Activated naive CD4-positive, alpha-beta T cell treated with anti-CD3 and anti-CD28 coated beads, Interleukin-2, amount 50 U/mL, for 16 hours (primary cell): Measurements from ENCODE around the gene CCDC149.

ENCODE experiments used
- DNase-seq: peaks from one replicate; pipeline ENCODE4 v3.0.0-alpha.2; 2020

Gene CCDC149

DNA sequence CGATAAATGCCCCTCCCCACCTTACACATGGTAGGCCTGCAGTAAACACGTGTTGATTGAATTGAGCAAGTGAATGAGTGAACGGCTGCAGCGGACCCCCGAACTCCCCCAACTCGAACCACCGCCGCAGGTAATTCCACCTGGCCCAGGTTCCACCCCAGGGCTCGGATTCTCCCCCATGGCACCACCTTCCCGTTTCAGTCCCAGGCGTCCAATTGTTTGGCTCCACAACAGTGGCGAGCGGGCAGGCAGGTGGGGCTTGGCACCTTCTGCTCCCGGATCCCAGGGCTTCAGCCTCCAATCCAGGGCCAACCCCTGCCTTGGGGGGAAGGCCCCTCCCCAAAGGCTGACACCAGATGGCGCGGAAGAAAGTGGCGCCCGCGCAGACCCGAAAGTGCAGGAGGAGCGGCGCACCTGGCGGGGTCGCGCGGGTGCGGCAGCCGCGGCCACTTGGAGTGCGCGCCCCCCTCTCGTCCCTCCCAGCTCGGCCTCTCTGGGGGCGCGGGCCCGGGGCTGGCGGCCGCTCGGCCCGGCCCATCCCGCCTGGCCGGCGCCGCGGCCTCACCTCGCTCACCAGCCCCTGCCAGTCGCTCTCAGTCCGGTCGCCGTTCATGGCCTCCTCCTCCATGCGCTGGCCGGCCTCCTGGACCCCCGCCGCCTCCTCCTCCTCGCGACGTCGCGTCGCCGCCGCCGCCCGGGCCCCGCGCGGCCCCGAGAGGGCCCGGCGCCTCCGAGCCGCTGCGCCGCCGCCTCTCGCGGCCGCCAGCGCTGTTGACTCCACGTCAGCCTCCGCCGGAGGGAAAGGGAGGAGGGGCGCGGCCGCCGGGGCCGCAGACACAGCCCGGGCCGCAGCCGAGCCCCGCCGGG is at the start of gene CCDC149:
Gene CCDC149 (minus strand): TSS at position 791 of the 867 bp plus-strand sequence. CDS start 178 bp downstream, at position 613.
- no peak for DNase-seq

DNA sequence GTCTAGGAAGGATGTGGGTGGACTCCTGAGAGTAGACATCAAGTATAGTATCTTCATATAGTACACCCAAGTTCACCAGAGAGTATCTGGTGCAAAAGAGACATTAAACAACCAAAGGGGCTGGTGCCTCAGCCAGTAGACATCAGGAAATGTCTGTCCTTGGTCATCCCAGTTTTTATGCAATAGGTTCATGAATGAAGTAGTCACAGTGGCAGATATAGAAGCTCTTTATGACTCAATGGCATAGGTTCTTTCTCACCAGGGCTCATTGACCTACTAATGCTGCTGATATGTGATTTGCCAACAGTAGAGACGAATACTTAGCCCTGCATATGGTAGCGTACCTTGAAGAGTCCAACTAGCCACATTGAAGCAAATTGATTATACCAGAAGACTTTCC is 45.0 kb upstream of the CCDC149 start:
- DNase-seq: no peak

DNA sequence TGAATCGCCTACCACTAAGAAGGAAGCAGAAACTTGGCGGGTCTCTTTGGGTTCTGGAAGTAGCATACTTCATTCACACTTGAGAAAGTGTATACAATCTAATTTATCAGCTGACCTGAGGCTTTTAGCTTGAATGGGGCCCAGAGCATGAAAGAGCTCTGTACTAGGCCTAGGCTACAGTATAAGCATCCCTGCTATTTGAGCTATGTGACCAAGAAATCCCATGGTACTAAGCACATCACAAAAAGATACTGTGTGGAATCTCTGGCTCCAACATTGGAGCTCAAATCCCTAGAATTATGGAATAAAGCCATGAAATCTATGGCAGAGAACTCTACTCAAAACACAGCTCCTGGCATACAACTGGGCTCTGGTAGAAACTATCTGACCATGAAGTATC is 43.9 kb upstream of the CCDC149 start:
- no peak for DNase-seq

DNA sequence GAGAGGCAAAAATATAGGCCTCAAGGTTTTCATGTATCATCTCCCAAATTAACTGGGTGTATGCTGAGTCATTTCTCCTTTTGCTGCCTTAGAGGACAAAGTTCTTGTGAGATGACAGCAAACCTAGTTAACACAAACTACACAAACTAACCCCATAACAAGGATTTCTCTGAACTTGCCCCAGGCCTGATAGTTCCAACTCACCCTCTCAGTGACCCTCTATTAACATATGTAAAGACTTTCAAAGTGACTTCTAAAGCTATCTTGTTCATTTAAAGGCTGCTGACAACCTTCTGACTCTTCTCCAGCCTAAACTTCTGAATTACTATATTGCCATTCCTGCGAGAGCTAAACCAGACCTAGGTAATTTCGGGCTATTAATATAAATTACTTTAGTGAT is 43.2 kb upstream of the CCDC149 start:
- no peak for DNase-seq

GRCh38 chr4:24952667-24953066 is 39.8 kb upstream of the CCDC149 start:
- DNase-seq: no peak

- no peak for DNase-seq
Measured at GRCh38 chr4:24949970-24950369, 37.1 kb upstream of the CCDC149 start.

DNA sequence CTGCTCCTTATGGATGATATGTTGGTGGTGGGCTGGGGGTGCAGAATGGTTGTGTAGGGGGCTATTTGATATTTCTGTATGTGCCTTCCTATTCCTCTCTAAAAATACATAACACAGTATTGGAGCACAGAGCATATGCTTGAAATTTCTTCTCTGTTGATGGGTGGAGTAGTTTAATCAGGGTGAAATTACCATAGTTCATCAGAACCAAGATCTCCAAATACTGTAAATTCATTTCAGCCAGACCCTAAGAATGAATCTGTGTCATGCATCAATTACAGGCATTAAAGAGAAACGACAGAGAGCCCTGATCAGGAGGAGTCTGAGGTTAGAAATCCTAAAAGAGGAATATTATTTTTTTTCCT is 25.1 kb upstream of the CCDC149 start:
- DNase-seq: no peak

DNA sequence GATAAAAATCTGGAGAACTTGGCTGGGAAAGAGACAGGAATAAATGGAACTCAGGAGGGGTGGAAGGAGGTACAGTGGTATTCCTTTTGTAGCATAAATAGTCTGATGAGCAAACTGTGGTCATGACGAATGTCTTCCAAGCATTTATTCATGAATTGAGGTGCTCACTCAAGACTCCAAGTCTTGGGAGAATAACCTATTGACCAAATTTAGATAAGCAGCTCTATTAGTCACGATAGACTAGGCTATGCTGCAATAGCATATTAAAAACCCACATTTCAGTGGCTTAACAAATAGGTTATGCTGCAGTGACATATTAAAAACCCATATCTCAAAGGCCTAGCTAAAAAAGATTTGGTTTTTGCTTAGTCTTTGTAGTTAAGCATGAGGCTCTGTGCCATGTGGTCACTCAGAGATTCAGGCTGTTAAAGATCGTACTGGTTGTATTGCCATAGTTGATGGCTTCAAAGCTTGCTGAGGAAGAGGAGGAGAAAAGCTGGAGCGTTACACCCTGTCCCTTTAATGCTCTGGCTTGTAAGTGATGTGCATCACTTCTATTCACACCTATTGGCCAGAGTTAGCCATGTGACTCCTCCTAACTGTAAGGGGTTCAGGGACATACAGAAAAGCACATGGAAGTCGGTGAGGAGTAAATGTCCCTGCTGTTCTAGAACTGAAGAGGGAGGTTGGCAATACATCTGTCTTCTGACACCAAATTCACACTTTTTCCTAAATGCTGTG is 24.5 kb upstream of the CCDC149 start:
- DNase-seq: no peak

DNA sequence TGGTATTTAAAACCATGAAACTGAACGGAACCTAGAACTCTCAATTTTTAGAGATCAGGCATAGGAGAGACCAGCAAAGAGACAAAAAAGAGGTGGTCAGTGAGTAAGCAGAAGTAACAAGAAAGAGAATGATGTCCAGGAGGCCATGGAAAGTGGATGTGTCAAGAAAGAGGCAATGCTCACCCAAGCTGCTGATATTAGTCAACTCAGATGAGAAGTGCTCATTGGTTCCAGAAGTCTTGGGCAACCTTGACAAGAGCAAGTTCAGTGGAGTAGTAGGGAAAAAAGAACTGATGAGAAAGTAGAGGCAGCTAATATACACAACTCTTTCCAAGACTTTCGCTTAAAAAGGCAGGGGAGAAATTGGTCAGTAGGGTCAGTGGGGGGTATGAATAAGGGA is 23.0 kb upstream of the CCDC149 start:
- DNase-seq: no peak

- no peak for DNase-seq
Measured at GRCh38 chr4:24934311-24934710, 21.5 kb upstream of the CCDC149 start.

DNA sequence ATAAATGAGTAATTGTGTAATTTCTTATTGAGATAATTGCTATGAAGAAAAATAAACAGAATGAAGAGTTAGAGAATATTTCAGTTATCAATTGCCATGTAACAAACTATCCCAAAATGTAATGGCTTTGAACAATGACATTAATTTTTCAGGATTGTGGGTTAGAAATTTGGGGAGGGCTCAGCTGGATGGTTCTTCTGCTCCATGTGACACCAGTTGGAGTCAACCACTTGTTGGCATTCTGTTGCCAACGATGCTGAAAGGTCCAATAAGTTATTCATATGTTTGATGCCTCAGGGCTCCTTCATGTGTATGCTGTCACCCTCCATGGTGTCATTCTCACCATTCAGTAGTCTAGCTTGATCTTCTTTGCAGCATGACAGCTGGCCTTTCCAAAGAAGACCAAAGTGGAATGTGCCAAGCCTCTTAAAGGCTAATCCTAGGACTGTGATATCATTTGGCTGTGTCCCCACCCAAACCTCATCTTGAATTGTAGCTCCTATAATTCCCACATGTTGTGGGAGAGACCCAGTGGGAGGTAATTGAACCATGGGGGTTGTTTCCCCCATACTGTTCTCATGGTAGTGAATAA is 20.9 kb upstream of the CCDC149 start:
- no peak for DNase-seq

- DNase-seq: no peak
Measured at GRCh38 chr4:24932515-24933225, 19.8 kb upstream of the CCDC149 start.

- no peak for DNase-seq
Measured at GRCh38 chr4:24930151-24930550, 17.3 kb upstream of the CCDC149 start.

DNA sequence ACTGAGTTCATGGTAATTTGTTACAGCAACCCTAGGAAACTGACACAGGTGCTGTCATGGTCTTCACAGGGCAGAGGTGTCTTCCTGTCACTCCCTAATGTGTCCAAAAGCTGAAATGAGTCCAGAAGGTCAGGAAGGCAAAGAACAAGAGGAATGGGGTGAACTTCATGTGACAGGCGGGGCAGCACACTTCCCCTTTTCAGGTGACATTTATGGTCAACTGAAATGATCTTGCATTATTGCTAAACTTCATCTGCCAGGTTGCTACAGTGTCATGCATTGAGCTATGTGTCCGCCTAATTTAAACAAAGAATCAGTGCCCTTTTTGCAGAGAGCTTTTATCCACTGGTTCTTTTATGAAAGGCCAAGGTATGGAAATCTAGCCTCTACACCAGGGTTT is 15.9 kb upstream of the CCDC149 start:
- DNase-seq: no peak

- no peak for DNase-seq
Measured at GRCh38 chr4:24927049-24927448, 14.2 kb upstream of the CCDC149 start.

GRCh38 chr4:24924309-24924781 is 11.5 kb upstream of the CCDC149 start:
- no peak for DNase-seq

- DNase-seq: no peak
Measured at GRCh38 chr4:24923550-24923949, 10.7 kb upstream of the CCDC149 start.

GRCh38 chr4:24923002-24923401 is 10.2 kb upstream of the CCDC149 start:
- DNase-seq: no peak

- DNase-seq: no peak
Measured at GRCh38 chr4:24922416-24922815, 9.6 kb upstream of the CCDC149 start.

DNA sequence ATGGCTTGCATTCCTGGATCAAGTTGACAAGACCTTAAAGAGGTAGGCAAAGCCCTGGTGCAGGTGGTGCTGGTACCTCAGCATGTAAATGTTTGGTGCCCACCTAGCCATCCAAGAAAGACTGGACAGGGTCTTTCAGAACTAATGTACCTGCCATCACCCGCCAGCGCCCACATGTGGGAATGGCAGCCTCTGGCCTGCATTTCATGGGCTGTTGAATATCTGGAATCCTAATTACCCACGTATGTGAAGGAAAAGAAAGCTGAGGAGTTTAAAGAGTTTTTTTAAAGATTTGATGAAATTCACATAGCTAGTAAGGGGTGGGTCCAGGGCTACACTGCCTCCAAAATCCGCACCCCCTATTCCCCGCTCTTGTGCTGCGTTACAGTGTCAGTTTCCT is 8.6 kb upstream of the CCDC149 start:
- DNase-seq: no peak

GRCh38 chr4:24920008-24920407 is 7.2 kb upstream of the CCDC149 start:
- DNase-seq: no peak

DNA sequence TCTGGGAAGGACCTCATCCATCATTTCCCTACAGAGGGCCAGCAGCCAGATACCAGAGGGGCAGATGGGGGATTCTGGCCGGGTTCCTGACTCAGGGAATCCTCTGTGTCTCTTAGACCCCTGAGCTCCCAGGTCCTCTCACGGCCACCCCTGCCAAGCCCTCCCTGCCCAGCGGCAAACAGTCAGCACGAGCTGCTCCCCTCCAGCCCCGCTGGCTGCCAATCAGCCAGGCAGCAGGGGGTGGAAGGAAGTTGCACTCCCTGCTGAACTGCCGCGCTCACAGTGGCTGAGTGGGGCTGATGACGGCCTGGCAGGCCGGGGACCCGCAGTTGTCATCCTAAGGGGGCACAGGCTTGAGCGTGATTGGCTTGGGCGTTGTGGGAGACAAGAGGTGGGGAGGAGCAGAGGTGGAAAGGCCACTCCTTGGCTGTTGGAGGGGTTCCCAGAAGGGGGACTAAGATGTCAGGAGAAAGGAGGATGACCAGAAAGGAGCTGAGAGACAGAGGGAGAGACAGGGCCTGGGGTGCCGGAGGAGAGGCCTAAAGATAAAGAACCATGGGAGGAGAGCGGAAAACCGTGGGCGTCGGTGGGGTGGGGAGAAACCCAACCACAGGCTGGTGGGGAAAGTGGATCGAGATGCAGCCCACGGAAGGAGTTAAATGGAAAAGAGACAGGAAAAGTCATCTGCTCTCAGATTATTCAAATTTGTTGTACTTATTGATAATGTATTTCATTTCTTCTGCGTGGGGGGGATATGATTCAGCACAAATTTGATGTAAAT is 4.4 kb upstream of the CCDC149 start:
- no peak for DNase-seq
